Measurements from ENCODE around the gene EFNA4. TPM values are rescaled to one million over a fixed set of nuclear protein-coding genes. Genes with fewer than 3 reads are reported as not detected.

The EFNA4 gene
- total and polyA plus RNA-seq, 9 of the 15 experiments (the other 6 are each of a cell fraction or from before 2014, with no cell fraction given), result 0.68 to 7.4 (median 6.1) TPM

DNA sequence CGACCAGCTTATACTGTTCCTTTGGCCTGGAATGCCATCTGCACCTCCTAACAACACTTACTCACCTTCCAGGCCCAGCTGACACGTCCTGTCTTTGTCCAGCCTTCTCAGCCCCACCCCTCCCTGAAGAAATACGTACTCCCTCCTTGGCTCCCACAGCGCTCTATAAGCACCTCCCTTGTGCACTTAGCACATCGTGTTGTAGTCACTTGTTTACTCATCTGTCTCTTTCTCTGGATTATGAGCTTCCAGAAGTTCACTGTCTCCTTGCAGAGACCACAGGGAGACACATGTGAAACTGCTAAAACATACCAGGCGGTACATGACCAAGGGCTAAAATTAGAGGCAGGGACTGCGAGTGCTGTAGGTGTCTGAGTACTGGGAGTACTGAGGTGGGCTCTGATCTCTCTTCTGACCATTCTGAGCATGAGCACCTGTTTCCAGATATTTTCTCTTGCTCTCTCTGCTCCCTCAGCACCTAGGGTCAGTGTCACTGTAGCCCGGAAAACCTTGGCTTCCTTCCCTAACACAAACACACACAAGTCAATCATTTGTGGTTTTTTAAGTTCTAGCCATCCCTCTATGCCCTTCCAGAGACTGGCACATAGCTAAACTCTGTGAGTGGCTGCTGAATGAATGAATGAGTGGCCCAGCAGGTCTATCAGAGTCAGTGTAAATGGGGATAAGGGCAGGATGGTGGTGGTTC is 24.8 kb upstream of the EFNA4 start:
- Histone ChIP-seq H3K4me3 (no peak overlapping the region), H2AFZ (ENCODE audit: low read depth, low read length) (peak overlapping the region; percentile 56; the same call in 1 of the 2 replicates), H4K20me1 (replicated peaks; ENCODE audit: control insufficient read depth, insufficient read depth, low read length) (no peaks in the 10 kb centered on the region), H3K36me3 (ENCODE audit: control insufficient read depth, insufficient read depth, low read length) (no peaks in the 10 kb centered on the region), H3K9ac (ENCODE audit: insufficient read depth in 1 of 2, low read depth in 2 of 2, low read length in 2 of 2) (peak overlapping the region in 1 of 2 experiments; percentile 64; a peak in 2 of 4 replicates), H3K4me1 (replicated peaks in 1 of 2; ENCODE audit: control insufficient read depth in 2 of 2, insufficient read depth in 2 of 2, low read length in 2 of 2) (peaks cover 3 to 9% of the 10 kb centered on the region in 2 experiments; a peak in 2 of 5 replicates), H3K27me3 (ENCODE audit: control insufficient read depth in 2 of 2, insufficient read depth in 2 of 2, low read length in 2 of 2) (peaks cover 0 to 15% of the 10 kb centered on the region in 2 experiments; a peak in 3 of 5 replicates), H3K9me1 (ENCODE audit: control insufficient read depth, insufficient read depth, low read length) (no peaks in the 10 kb centered on the region), H3K27ac (ENCODE audit: extremely low read depth, low read depth, low read length) (no peak overlapping the region), H3K79me2 (ENCODE audit: control insufficient read depth, insufficient read depth, low read length) (no peaks in the 10 kb centered on the region), H3K9me3 (replicated peaks; ENCODE audit: control insufficient read depth, insufficient read depth, low read depth, low read length) (no peaks in the 10 kb centered on the region), H3K4me2 (ENCODE audit: insufficient read depth, low read length) (no peak overlapping the region)
- 20% methylated on average over 8 of the region's 8 CpGs for WGBS (ENCODE audit: insufficient coverage, low coverage, missing lambda C conversion rate)
- intact Hi-C loops (cut with micrococcal nuclease), result no loop called here
- peak; percentile 11 for FAIRE-seq
- ATAC-seq, result peak; percentile 59
- in situ Hi-C loops (cut with MboI), result no loop called here
- ChIA-PET POLR2A (interaction anchor here (0.6 kb wide), 2 partner anchors 15 to 688 kb away, joined by 3 read pairs; no protein-coding TSS in a partner anchor), CTCF (ENCODE audit: low intra/inter-chr PET ratio) (no interaction called here)
- DNase-seq (ENCODE audit: extremely low read depth in 1 of 4, low spot score in 3 of 4), result peak in 1 of 4 experiments; percentile 26
- no TSS peak for BruUV-seq (replicated peaks)
- TF ChIP-seq, protein P1, sequence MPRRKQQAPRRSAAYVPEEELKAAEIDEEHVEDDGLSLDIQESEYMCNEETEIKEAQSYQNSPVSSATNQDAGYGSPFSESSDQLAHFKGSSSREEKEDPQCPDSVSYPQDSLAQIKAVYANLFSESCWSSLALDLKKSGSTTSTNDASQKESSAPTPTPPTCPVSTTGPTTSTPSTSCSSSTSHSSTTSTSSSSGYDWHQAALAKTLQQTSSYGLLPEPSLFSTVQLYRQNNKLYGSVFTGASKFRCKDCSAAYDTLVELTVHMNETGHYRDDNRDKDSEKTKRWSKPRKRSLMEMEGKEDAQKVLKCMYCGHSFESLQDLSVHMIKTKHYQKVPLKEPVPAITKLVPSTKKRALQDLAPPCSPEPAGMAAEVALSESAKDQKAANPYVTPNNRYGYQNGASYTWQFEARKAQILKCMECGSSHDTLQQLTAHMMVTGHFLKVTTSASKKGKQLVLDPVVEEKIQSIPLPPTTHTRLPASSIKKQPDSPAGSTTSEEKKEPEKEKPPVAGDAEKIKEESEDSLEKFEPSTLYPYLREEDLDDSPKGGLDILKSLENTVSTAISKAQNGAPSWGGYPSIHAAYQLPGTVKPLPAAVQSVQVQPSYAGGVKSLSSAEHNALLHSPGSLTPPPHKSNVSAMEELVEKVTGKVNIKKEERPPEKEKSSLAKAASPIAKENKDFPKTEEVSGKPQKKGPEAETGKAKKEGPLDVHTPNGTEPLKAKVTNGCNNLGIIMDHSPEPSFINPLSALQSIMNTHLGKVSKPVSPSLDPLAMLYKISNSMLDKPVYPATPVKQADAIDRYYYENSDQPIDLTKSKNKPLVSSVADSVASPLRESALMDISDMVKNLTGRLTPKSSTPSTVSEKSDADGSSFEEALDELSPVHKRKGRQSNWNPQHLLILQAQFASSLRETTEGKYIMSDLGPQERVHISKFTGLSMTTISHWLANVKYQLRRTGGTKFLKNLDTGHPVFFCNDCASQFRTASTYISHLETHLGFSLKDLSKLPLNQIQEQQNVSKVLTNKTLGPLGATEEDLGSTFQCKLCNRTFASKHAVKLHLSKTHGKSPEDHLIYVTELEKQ (CRISPR knock-in tag; IDR thresholded peaks at IDR 0.05), result no peak
- TF ChIP-seq, protein P2, sequence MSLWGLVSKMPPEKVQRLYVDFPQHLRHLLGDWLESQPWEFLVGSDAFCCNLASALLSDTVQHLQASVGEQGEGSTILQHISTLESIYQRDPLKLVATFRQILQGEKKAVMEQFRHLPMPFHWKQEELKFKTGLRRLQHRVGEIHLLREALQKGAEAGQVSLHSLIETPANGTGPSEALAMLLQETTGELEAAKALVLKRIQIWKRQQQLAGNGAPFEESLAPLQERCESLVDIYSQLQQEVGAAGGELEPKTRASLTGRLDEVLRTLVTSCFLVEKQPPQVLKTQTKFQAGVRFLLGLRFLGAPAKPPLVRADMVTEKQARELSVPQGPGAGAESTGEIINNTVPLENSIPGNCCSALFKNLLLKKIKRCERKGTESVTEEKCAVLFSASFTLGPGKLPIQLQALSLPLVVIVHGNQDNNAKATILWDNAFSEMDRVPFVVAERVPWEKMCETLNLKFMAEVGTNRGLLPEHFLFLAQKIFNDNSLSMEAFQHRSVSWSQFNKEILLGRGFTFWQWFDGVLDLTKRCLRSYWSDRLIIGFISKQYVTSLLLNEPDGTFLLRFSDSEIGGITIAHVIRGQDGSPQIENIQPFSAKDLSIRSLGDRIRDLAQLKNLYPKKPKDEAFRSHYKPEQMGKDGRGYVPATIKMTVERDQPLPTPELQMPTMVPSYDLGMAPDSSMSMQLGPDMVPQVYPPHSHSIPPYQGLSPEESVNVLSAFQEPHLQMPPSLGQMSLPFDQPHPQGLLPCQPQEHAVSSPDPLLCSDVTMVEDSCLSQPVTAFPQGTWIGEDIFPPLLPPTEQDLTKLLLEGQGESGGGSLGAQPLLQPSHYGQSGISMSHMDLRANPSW (CRISPR knock-in tag; IDR thresholded peaks at IDR 0.05), result no peak
- no peak for TF ChIP-seq ZNF184 (CRISPR knock-in tag; IDR thresholded peaks at IDR 0.05)
- no peak for TF ChIP-seq PHTF2 (CRISPR knock-in tag; IDR thresholded peaks at IDR 0.05)
- no peak for TF ChIP-seq FOXA3 (CRISPR knock-in tag; conservative IDR thresholded peaks at IDR 0.05 in 1 of 2, IDR thresholded peaks at IDR 0.05 in 1 of 2)
- no peak for TF ChIP-seq MED1 (CRISPR knock-in tag; IDR thresholded peaks at IDR 0.05; ENCODE audit: borderline replicate concordance)

Data from K562 (cell line).